Measurements from ENCODE around the gene ZBTB7B. TPM values are rescaled to one million over a fixed set of nuclear protein-coding genes. Genes with fewer than 3 reads are reported as not detected.
A peak's percentile ranks its signal among the peaks of the same experiment; 100 is the strongest.

ZBTB7B gene
- polyA plus RNA-seq, 3 donors, result 6.3 to 149 (median 9.6) TPM

DNA sequence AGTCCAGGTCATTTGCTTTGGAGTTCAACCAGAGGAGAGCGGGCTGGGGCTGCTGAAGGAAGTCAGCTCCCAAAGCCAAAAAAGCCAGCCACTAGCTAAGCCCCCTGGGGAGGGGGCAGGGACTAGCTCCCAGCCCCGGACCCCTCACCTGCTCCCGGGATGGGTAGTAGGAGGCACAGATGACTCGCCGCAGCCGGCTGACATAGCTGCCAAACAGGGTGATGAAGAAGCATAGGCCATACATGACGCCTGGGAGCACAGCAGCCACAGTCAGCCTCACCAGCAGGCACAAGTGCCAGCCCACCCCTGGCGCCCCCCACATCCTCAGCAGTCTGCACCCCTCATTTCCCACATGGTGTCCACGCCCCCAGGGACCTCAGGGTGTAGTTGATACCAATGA lies 23.6 kb downstream of the ZBTB7B start:
- Histone ChIP-seq H3K9me3 (replicated peaks in 1 of 2; ENCODE audit: control insufficient read depth in 1 of 2, insufficient read depth in 1 of 2, low read length in 2 of 2) (no peaks in the 10 kb centered on the region), H3K4me3 (replicated peaks in 1 of 3; ENCODE audit: low read depth in 2 of 3, low read length in 3 of 3) (no peak overlapping the region), H3K27me3 (ENCODE audit: control insufficient read depth in 2 of 2, insufficient read depth in 2 of 2, low read length in 2 of 2) (no peaks in the 10 kb centered on the region), H3K4me1 (ENCODE audit: control insufficient read depth in 1 of 2, insufficient read depth in 2 of 2, low read length in 2 of 2) (peaks cover 21 to 27% of the 10 kb centered on the region in 2 donors), H3K9ac (ENCODE audit: insufficient read depth, low read length, poor library complexity, severe bottlenecking) (no peak overlapping the region), H3K79me2 (ENCODE audit: insufficient read depth, low read length) (no peaks in the 10 kb centered on the region), H3K27ac (ENCODE audit: low read depth in 1 of 2, low read length in 2 of 2) (no peak overlapping the region), H2AFZ (ENCODE audit: insufficient read depth, low read depth, low read length, poor library complexity, severe bottlenecking) (no peak overlapping the region), H4K20me1 (ENCODE audit: insufficient read depth, low read length) (peaks cover 9% of the 10 kb centered on the region), H3K4me2 (replicated peaks; ENCODE audit: extremely low read depth, low read length, poor library complexity, severe bottlenecking) (no peak overlapping the region), H3K36me3 (replicated peaks in 1 of 2; ENCODE audit: control insufficient read depth in 1 of 2, insufficient read depth in 2 of 2, low read length in 2 of 2) (no peaks in the 10 kb centered on the region)
- H3K4me3 Mint-ChIP-seq, result no peak overlapping the region
- H3K27me3 Mint-ChIP-seq (ENCODE audit: low read depth in 3 of 3), result peaks cover 0 to 9% (median 5%) of the 10 kb centered on the region in 3 donors
- peaks cover 3% of the 10 kb centered on the region in 2 donors for H3K36me3 Mint-ChIP-seq
- intact Hi-C loops (cut with micrococcal nuclease), result no loop called here
- 92% methylated on average over 4 of the region's 9 CpGs for WGBS (ENCODE audit: insufficient coverage)
- H3K4me1 Mint-ChIP-seq, result peaks cover 40% of the 10 kb centered on the region
- no peak overlapping the region for H3K27ac Mint-ChIP-seq
- no peak for DNase-seq
- TF ChIP-seq, protein P1, sequence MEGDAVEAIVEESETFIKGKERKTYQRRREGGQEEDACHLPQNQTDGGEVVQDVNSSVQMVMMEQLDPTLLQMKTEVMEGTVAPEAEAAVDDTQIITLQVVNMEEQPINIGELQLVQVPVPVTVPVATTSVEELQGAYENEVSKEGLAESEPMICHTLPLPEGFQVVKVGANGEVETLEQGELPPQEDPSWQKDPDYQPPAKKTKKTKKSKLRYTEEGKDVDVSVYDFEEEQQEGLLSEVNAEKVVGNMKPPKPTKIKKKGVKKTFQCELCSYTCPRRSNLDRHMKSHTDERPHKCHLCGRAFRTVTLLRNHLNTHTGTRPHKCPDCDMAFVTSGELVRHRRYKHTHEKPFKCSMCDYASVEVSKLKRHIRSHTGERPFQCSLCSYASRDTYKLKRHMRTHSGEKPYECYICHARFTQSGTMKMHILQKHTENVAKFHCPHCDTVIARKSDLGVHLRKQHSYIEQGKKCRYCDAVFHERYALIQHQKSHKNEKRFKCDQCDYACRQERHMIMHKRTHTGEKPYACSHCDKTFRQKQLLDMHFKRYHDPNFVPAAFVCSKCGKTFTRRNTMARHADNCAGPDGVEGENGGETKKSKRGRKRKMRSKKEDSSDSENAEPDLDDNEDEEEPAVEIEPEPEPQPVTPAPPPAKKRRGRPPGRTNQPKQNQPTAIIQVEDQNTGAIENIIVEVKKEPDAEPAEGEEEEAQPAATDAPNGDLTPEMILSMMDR (IDR thresholded peaks at IDR 0.05), result no peak
- no peaks in the 10 kb centered on the region for H3K9me3 Mint-ChIP-seq

DNA sequence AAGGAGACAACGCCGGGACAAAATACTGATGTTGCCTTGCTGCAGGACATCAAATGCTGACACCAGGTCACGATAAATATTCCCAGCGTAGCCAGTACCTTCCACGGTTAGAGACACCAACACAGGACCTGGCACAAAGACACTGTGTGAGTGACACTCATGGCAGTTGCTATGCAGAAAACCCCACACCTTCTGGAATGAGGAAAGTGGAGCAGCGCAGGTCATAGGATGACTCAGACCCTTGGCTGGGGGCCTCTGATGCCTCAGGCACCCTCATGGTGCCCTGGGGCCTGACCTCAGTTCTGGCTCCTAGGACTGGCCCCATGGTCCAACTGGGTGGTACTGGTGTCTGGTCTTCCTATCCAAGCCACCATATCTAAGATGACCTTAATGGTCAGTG lies 24.0 kb downstream of the ZBTB7B start:
- Histone ChIP-seq H3K27me3 (ENCODE audit: control insufficient read depth in 2 of 2, insufficient read depth in 2 of 2, low read length in 2 of 2) (no peaks in the 10 kb centered on the region), H3K4me1 (ENCODE audit: control insufficient read depth in 1 of 2, insufficient read depth in 2 of 2, low read length in 2 of 2) (peaks cover 21 to 27% of the 10 kb centered on the region in 2 donors), H2AFZ (ENCODE audit: insufficient read depth, low read depth, low read length, poor library complexity, severe bottlenecking) (no peak overlapping the region), H4K20me1 (ENCODE audit: insufficient read depth, low read length) (peaks cover 5% of the 10 kb centered on the region), H3K9me3 (replicated peaks in 1 of 2; ENCODE audit: control insufficient read depth in 1 of 2, insufficient read depth in 1 of 2, low read length in 2 of 2) (no peaks in the 10 kb centered on the region), H3K79me2 (ENCODE audit: insufficient read depth, low read length) (no peaks in the 10 kb centered on the region), H3K4me2 (replicated peaks; ENCODE audit: extremely low read depth, low read length, poor library complexity, severe bottlenecking) (no peak overlapping the region), H3K27ac (ENCODE audit: low read depth in 1 of 2, low read length in 2 of 2) (no peak overlapping the region), H3K4me3 (replicated peaks in 1 of 3; ENCODE audit: low read depth in 2 of 3, low read length in 3 of 3) (no peak overlapping the region), H3K36me3 (replicated peaks in 1 of 2; ENCODE audit: control insufficient read depth in 1 of 2, insufficient read depth in 2 of 2, low read length in 2 of 2) (no peaks in the 10 kb centered on the region), H3K9ac (ENCODE audit: insufficient read depth, low read length, poor library complexity, severe bottlenecking) (no peak overlapping the region)
- H3K4me1 Mint-ChIP-seq, result peaks cover 36% of the 10 kb centered on the region
- WGBS (ENCODE audit: insufficient coverage), result 94% methylated on average over 6 of the region's 6 CpGs
- H3K9me3 Mint-ChIP-seq, result no peaks in the 10 kb centered on the region
- peak in 1 of 3 donors; percentile 42 for DNase-seq
- H3K27ac Mint-ChIP-seq, result no peak overlapping the region
- intact Hi-C loops (cut with micrococcal nuclease), result no loop called here
- H3K4me3 Mint-ChIP-seq, result no peak overlapping the region
- TF ChIP-seq, protein P1 (IDR thresholded peaks at IDR 0.05), result no peak
- peaks cover 0 to 7% (median 2%) of the 10 kb centered on the region in 3 donors for H3K27me3 Mint-ChIP-seq (ENCODE audit: low read depth in 3 of 3)
- H3K36me3 Mint-ChIP-seq, result peaks cover 3% of the 10 kb centered on the region in 2 donors
